Measurements from ENCODE around the gene EPS8L3. TPM values are rescaled to one million over a fixed set of nuclear protein-coding genes. Genes with fewer than 3 reads are reported as not detected.

EPS8L3 gene
- total and polyA plus RNA-seq, 9 of the 15 experiments (the other 6 are each of a cell fraction or from before 2014, with no cell fraction given) = 0.09 to 0.42 (median 0.14) TPM; not detected in 5

DNA sequence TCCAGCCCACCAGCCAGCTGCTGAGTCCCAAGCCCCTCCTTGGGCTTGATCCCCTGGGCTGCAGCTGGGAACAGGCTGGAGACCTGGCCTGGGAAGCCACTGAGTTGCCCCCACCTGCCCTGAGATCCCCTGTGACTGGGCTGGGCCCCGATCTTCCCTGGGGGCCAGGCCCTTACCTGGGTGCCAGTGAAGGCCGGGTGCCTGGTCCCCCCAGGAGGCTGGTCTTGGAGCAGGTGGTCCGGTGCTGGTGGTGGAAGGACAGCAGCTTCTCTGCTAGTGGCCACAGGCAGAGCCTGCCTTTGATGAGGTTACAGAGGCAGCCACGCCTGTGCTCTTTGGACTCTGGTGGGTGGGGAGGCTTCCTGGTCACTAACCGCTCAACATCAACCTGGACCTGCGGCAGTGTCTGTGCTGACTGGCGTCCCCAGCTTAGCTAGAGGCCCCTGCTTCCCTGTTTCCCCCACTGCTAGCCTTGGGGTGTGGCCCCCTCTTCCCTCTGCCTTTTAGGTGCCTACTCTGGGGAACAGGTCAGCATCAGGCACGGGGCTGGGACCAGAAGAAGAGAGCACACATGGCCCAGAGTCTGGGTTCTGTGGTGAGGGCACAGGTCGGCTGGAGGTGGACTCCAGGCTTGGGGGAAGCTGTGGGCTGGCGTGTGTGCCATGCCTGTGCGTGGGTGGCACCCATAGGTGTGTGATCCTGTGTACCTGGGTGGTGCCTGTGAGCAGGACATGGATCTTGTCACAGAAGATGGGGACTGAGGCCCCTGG, at the start of gene EPS8L3 (continued):
- TF ChIP-seq ARID4B (CRISPR knock-in tag; IDR thresholded peaks at IDR 0.05) (0 out of 2 replicates have a peak, but pooled peaks have one; percentile 39), EHMT2 (IDR thresholded peaks at IDR 0.05) (no peak), EGR1 (conservative IDR thresholded peaks at IDR 0.05) (peak; percentile 11; the same call in 1 of the 2 replicates), CBFA2T3 (IDR thresholded peaks at IDR 0.05) (no peak), MAFK (IDR thresholded peaks at IDR 0.05; ENCODE audit: low read length) (no peak), ZSCAN29 (IDR thresholded peaks at IDR 0.05) (no peak), DNMT1 (IDR thresholded peaks at IDR 0.05) (no peak), FIP1L1 (IDR thresholded peaks at IDR 0.05; ENCODE audit: low read depth, low read length, poor library complexity, severe bottlenecking) (no peak), SREBF2 (CRISPR knock-in tag; IDR thresholded peaks at IDR 0.05) (no peak), ZNF780A (CRISPR knock-in tag; IDR thresholded peaks at IDR 0.05) (no peak), FUS (optimal IDR thresholded peaks at IDR 0.05; ENCODE audit: low read depth, low read length) (no peak), ZC3H4 (CRISPR knock-in tag; IDR thresholded peaks at IDR 0.05; ENCODE audit: borderline replicate concordance) (peak; percentile 76; the same call in 1 of the 2 replicates), ZNF3 (CRISPR knock-in tag; IDR thresholded peaks at IDR 0.05) (no peak), MED1 (CRISPR knock-in tag; IDR thresholded peaks at IDR 0.05; ENCODE audit: borderline replicate concordance) (peak; percentile 29; the same call in 1 of the 2 replicates), PCBP1 (IDR thresholded peaks at IDR 0.05; ENCODE audit: low read depth, low read length, poor library complexity, severe bottlenecking) (no peak), FOS (IDR thresholded peaks at IDR 0.05; ENCODE audit: extremely low read depth, insufficient read length) (no peak), RHOXF2B (CRISPR knock-in tag; conservative IDR thresholded peaks at IDR 0.05) (no peak), ZNF140 (CRISPR knock-in tag; IDR thresholded peaks at IDR 0.05) (no peak), TSC22D4 (tag; IDR thresholded peaks at IDR 0.05) (no peak), PHTF2 (CRISPR knock-in tag; IDR thresholded peaks at IDR 0.05) (no peak)
- TF ChIP-seq, protein P1, sequence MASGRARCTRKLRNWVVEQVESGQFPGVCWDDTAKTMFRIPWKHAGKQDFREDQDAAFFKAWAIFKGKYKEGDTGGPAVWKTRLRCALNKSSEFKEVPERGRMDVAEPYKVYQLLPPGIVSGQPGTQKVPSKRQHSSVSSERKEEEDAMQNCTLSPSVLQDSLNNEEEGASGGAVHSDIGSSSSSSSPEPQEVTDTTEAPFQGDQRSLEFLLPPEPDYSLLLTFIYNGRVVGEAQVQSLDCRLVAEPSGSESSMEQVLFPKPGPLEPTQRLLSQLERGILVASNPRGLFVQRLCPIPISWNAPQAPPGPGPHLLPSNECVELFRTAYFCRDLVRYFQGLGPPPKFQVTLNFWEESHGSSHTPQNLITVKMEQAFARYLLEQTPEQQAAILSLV (tag; IDR thresholded peaks at IDR 0.05) = no peak
- TF ChIP-seq, protein P2, sequence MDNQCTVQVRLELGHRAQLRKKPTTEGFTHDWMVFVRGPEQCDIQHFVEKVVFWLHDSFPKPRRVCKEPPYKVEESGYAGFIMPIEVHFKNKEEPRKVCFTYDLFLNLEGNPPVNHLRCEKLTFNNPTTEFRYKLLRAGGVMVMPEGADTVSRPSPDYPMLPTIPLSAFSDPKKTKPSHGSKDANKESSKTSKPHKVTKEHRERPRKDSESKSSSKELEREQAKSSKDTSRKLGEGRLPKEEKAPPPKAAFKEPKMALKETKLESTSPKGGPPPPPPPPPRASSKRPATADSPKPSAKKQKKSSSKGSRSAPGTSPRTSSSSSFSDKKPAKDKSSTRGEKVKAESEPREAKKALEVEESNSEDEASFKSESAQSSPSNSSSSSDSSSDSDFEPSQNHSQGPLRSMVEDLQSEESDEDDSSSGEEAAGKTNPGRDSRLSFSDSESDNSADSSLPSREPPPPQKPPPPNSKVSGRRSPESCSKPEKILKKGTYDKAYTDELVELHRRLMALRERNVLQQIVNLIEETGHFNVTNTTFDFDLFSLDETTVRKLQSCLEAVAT (IDR thresholded peaks at IDR 0.05) = no peak
- TF ChIP-seq, protein P3, sequence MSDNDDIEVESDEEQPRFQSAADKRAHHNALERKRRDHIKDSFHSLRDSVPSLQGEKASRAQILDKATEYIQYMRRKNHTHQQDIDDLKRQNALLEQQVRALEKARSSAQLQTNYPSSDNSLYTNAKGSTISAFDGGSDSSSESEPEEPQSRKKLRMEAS (CRISPR knock-in tag; IDR thresholded peaks at IDR 0.05) = peak; percentile 12; the same call in 1 of the 2 replicates
